ENCODE measurements around the gene TSPAN17. TPM values are rescaled to one million over a fixed set of nuclear protein-coding genes. Genes with fewer than 3 reads are reported as not detected.

The TSPAN17 gene
- polyA plus RNA-seq, 1 experiment, result 65.8 TPM

GRCh38 chr5:176627582-176627981, 19.7 kb upstream of the TSPAN17 start:
- ChIA-PET CTCF (no interaction called here), POLR2A (no interaction called here)
- Histone ChIP-seq H3K36me3 (ENCODE audit: control insufficient read depth, insufficient read depth, low read length) (no peaks in the 10 kb centered on the region), H3K27me3 (ENCODE audit: control insufficient read depth, insufficient read depth, low read length) (peaks cover 44% of the 10 kb centered on the region), H3K4me3 (ENCODE audit: low read depth, low read length) (no peak overlapping the region)
- DNase-seq (ENCODE audit: low read depth), result no peak
- no peak for TF ChIP-seq CTCF (IDR thresholded peaks at IDR 0.05; ENCODE audit: insufficient read depth, low read depth, low read length)

- H3K36me3 ChIP-seq (ENCODE audit: control insufficient read depth, insufficient read depth, low read length), result no peaks in the 10 kb centered on the region
- no peak for DNase-seq (ENCODE audit: low read depth)
- ChIA-PET POLR2A (no interaction called here), CTCF (interaction anchor here (1.2 kb wide), 1 partner anchor 8 kb away, joined by 3 read pairs; no protein-coding TSS in a partner anchor)
- no peak for TF ChIP-seq CTCF (IDR thresholded peaks at IDR 0.05; ENCODE audit: insufficient read depth, low read depth, low read length)
- H3K27me3 ChIP-seq (ENCODE audit: control insufficient read depth, insufficient read depth, low read length), result peaks cover 48% of the 10 kb centered on the region
- H3K4me3 ChIP-seq (ENCODE audit: low read depth, low read length), result no peak overlapping the region
Observed at GRCh38 chr5:176628406-176629228, 18.7 kb upstream of the TSPAN17 start.

- no peak for DNase-seq (ENCODE audit: low read depth)
- H3K36me3 ChIP-seq (ENCODE audit: control insufficient read depth, insufficient read depth, low read length), result no peaks in the 10 kb centered on the region
- ChIA-PET POLR2A (no interaction called here), CTCF (interaction anchor here (1.2 kb wide), 1 partner anchor 9 kb away, joined by 3 read pairs; no protein-coding TSS in a partner anchor)
- no peak for TF ChIP-seq CTCF (IDR thresholded peaks at IDR 0.05; ENCODE audit: insufficient read depth, low read depth, low read length)
- no peak overlapping the region for H3K4me3 ChIP-seq (ENCODE audit: low read depth, low read length)
- H3K27me3 ChIP-seq (ENCODE audit: control insufficient read depth, insufficient read depth, low read length), result peaks cover 51% of the 10 kb centered on the region
Observed at GRCh38 chr5:176629317-176629852, 17.9 kb upstream of the TSPAN17 start.

- no peak for TF ChIP-seq CTCF (IDR thresholded peaks at IDR 0.05; ENCODE audit: insufficient read depth, low read depth, low read length)
- ChIA-PET CTCF (interaction anchor here (0.6 to 1.8 kb wide), 6 partner anchors 9 to 275 kb away, joined by 3 to 6 read pairs (median 4); partner anchors contain the start of gene TSPAN17), POLR2A (no interaction called here)
- Histone ChIP-seq H3K36me3 (ENCODE audit: control insufficient read depth, insufficient read depth, low read length) (no peaks in the 10 kb centered on the region), H3K27me3 (ENCODE audit: control insufficient read depth, insufficient read depth, low read length) (peaks cover 50% of the 10 kb centered on the region), H3K4me3 (ENCODE audit: low read depth, low read length) (peak within 1 kb of the TSS; percentile 26)
- no peak for DNase-seq (ENCODE audit: low read depth)
Observed at GRCh38 chr5:176629853-176630680, 17.2 kb upstream of the TSPAN17 start, which contains the start of the genes EIF4E1B and SNCB. Gene EIF4E1B, plus strand, starts transcription at chr5:176630675. Its CDS starts 12,113 bp downstream, at chr5:176642788. Gene SNCB, minus strand, starts transcription at chr5:176630534. Its CDS starts 880 bp downstream, at chr5:176629654.
